Measurements from ENCODE around the gene ANKRD16. TPM values are rescaled to one million over a fixed set of nuclear protein-coding genes. Genes with fewer than 3 reads are reported as not detected.
"Not testable (repeated sequence)": the region's sequence is repeated elsewhere in the genome, so short reads cannot be mapped to it uniquely, and the experiment has no call there.

The ANKRD16 gene
- total RNA-seq, 4 donors from 2014 or later = 20.5 to 24.0 (median 21.2) TPM

DNA sequence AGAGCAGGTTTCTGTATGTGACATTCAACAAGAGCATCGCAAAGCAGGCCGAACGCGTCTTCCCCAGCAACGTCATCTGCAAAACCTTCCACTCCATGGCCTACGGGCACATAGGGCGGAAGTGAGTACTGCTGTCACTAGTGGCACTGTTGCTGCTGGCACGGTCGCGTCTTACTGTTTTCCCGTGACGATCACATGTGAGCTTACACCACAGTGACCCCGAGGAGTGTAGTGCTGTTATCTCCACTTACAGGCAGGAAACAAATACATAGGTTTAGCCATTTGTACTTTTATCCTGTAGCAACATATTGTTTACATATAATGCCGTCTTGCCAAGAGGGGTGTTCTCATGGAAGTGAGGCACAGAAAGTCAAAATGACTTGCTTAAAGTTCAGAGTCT is 25.8 kb upstream of the ANKRD16 start:
- Histone ChIP-seq H3K9me3 (no peaks in the 10 kb centered on the region), H3K27ac (no peak overlapping the region), H3K36me3 (peaks cover under 1 to 99% (median 36%) of the 10 kb centered on the region in 3 donors), H3K4me1 (no peaks in the 10 kb centered on the region), H3K4me3 (no peak overlapping the region), H3K27me3 (no peaks in the 10 kb centered on the region)
- TF ChIP-seq POLR2A (IDR thresholded peaks at IDR 0.05) (no peak), CTCF (IDR thresholded peaks at IDR 0.05) (no peak), EP300 (IDR thresholded peaks at IDR 0.05) (no peak)
- 96 to 98% methylated on average over 14 of the region's 14 CpGs for WGBS, 2 donors
- DNase-seq (ENCODE audit: low spot score in 2 of 2) = no peak

DNA sequence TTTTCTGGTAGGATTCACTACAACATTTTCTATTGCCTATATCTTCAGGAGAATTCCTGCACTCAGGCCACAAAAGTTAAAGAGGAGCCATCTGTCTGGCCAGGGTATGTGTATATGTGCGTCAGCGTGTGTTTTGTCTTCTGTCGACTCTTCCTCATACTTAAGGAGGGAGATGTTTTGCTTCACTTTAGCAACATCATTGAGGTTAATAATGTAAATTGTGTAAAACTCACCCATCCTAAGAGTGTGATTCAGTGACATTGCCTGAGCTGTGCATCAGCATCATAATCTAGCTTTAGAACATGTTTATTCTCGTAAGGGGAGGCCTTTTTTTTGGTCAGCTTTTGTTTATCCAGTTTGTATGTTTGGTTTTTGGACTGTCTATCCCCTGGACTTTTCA is 24.0 kb upstream of the ANKRD16 start:
- H3K4me3 ChIP-seq = no peak overlapping the region
- WGBS, 2 donors = 93 to 94% methylated on average over 4 of the region's 4 CpGs
- peaks cover 0 to 100% (median 50%) of the 10 kb centered on the region in 3 donors for H3K36me3 ChIP-seq
- no peak overlapping the region for H3K27ac ChIP-seq
- H3K27me3 ChIP-seq = no peaks in the 10 kb centered on the region
- TF ChIP-seq POLR2A (IDR thresholded peaks at IDR 0.05) = no peak
- DNase-seq (ENCODE audit: low spot score in 2 of 2) = no peak
- H3K9me3 ChIP-seq = no peaks in the 10 kb centered on the region
- H3K4me1 ChIP-seq = no peaks in the 10 kb centered on the region

DNA sequence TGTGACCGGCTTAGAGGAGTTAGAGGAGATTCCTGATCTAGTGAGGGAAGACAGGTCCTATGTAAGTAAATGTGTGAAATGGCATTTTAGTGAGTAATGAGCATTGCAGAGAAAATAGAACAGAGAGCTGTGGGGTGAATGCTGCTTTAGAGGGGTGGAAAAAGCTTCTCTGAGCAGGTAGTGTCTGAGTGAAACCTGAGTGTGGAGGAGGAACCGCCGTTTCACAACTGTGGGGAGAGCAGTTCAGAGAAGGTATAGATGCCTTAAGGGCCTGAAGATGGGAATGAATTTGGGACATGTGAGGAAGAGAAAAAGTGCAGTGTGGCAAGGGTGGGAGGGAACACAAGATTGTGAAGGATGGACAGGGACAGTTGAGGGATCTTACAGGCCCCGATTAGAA is 22.0 kb upstream of the ANKRD16 start:
- Histone ChIP-seq H3K27me3 (no peaks in the 10 kb centered on the region), H3K4me3 (no peak overlapping the region), H3K27ac (no peak overlapping the region), H3K36me3 (peaks cover 0 to 96% (median 35%) of the 10 kb centered on the region in 3 donors), H3K4me1 (no peaks in the 10 kb centered on the region), H3K9me3 (no peaks in the 10 kb centered on the region)
- no peak for TF ChIP-seq CTCF (IDR thresholded peaks at IDR 0.05)
- no peak for TF ChIP-seq EP300 (IDR thresholded peaks at IDR 0.05)
- no peak for TF ChIP-seq POLR2A (IDR thresholded peaks at IDR 0.05)
- DNase-seq (ENCODE audit: low spot score in 2 of 2) = no peak
- 94 to 99% methylated on average over 4 of the region's 4 CpGs for WGBS, 2 donors

DNA sequence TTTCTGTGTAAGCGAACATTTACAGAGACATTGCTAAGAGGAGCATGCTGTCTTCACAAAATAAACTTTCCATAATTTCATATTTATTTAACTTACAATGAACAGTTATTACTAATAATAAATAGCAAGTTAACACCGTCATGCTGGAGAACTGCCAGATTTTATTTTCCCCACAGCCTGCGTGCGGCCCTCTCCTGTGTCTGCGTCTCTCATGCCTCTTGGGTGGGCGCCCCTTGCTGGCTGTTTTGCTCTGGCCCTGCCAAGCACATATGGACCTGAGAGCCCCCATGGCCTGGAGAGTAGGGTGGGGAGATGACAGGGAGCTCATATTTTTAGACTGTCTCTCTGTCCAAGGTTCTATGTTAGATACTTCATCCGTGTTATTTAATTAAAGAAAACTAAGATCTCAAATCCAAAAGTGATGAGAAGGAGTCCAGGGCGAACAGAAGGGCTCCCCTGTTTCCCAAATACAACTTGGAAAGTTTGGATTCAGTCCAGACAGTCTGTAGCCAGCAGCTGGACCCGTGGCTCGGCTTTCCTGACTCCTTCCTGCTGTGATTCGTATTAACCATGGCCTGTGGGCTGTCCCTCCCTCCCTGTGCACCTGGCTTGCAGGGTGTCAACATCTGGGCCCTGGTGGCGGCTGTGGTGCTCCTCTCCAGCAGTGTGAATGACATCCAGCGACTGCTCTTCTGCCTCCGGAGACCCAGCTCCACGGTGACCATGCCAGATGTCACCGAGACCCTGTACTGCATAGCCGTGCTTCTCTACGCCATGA is 20.8 kb upstream of the ANKRD16 start:
- no peak overlapping the region for H3K27ac ChIP-seq
- WGBS, 2 donors = 80 to 87% methylated on average over 18 of the region's 18 CpGs

GRCh38 chr10:5908676-5909075 is 19.0 kb upstream of the ANKRD16 start:
- H3K27me3 ChIP-seq; H3K9me3 ChIP-seq; H3K4me1 ChIP-seq; H3K27ac ChIP-seq; H3K4me3 ChIP-seq; DNase-seq (ENCODE audit: low spot score in 2 of 2): not testable (repeated sequence)
- 92 to 93% methylated on average over 7 of the region's 7 CpGs for WGBS, 2 donors
- peaks cover 0 to 91% (median 30%) of the 10 kb centered on the region in 3 donors for H3K36me3 ChIP-seq

More for the DNA sequence above, 20.8 kb upstream of the ANKRD16 start:
- Histone ChIP-seq H3K27me3 (no peaks in the 10 kb centered on the region), H3K36me3 (peaks cover 0 to 95% (median 35%) of the 10 kb centered on the region in 3 donors), H3K4me1 (peaks cover 0 to 4% (median 0%) of the 10 kb centered on the region in 4 donors), H3K4me3 (no peak overlapping the region), H3K9me3 (no peaks in the 10 kb centered on the region)
- DNase-seq (ENCODE audit: low spot score in 2 of 2) = no peak
- no peak for TF ChIP-seq CTCF (IDR thresholded peaks at IDR 0.05)
- no peak for TF ChIP-seq EP300 (IDR thresholded peaks at IDR 0.05)
- no peak for TF ChIP-seq POLR2A (IDR thresholded peaks at IDR 0.05)

DNA sequence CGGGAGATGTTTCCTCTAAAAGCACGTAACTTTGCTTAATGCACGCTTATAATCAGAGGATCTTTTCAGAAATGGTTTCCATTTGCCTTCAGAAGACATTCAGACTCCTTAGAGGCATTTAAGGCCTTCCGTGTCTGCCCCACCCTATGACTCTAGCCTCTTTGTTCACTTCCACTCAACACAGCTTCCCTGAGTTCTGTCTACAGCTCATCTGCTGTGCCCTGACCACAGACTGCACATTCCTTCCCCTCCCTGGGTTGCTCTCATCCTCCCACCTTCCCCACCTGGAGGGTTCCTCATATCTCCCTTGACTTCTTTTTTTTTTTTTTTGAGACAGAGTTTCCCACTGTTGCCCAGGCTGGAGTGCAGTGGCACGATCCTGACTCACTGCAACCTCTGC is 17.0 kb upstream of the ANKRD16 start:
- Histone ChIP-seq H3K27me3 (no peaks in the 10 kb centered on the region), H3K4me1 (peaks cover 0 to 4% (median 0%) of the 10 kb centered on the region in 4 donors), H3K27ac (no peak overlapping the region), H3K9me3 (no peaks in the 10 kb centered on the region), H3K4me3 (no peak overlapping the region), H3K36me3 (peaks cover 0 to 74% (median 21%) of the 10 kb centered on the region in 3 donors)
- TF ChIP-seq EP300 (IDR thresholded peaks at IDR 0.05) (no peak), POLR2A (IDR thresholded peaks at IDR 0.05) (no peak), CTCF (IDR thresholded peaks at IDR 0.05) (no peak)
- 83 to 84% methylated on average over 5 of the region's 5 CpGs for WGBS, 2 donors
- DNase-seq (ENCODE audit: low spot score in 2 of 2) = no peak
